ELR (cell line): ENCODE results near the gene PON1.

Experiments used
- DNase-seq: peaks from one replicate; pipeline ENCODE4 v3.0.0-alpha.2; 2015; ENCODE audit warnings: low read depth

PON1 gene

DNA sequence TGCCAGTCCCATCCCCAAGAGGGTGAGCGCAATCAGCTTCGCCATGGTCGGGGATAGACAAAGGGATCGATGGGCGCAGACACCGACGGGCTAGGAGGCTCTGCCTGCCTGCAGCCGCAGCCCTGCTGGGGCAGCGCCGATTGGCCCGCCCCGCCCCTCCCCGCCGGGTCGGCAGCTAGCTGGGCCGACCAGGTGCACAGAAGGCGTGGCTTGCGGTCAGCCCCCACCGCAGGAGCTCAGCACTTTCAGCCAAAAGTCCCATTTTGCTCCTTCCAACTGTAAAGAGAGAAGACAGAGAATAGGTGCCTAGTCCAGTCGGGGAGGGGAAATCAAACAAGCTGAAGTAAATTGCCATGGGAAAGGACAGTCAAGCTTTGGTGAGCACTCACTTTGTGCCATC is at the start of gene PON1:
TSS of gene PON1 (minus strand) at position 102 of the 400 bp plus-strand sequence. CDS start at position 45, 57 bp downstream.
- DNase-seq, result no peak

GRCh38 chr7:95373323-95373722 is 49.0 kb upstream of the PON1 start:
- no peak for DNase-seq

DNA sequence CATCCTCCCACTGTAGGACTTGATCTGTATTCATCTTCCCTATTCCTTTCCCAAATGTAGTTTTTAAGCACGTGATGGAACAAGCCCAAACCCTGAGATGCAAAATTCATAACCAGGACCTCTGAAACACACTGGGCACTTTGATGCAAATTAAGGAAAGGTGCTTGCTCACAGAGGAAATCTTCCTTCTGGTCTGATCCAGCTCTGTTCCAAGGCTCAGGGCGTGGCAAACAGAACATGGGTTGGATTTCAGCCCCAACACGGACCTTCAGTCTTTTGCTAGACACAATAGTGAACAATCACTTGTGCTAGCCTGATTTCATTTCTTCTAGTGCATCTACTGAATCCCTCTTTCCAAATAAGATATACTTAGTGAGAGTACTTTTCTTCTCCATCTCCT is 43.9 kb upstream of the PON1 start:
- no peak for DNase-seq

DNA sequence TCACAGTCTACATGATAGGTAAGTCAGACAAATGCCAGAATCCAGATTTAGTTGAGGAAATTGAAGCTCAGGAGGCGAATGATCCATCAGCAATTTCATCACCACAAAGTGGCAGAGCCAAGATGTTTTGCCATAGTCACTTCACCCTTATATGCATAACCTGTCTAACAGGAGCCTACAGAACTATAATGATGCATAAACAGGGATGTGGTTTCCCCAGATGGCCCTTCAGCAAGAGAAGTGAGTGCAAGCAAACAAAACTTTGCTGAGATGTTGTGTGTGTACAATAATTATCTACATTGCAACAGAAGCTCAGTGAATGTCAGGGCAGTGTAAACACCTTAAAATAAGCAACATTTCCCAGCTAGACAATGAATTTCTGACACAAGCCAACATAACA is 43.3 kb upstream of the PON1 start:
- DNase-seq, result no peak

DNA sequence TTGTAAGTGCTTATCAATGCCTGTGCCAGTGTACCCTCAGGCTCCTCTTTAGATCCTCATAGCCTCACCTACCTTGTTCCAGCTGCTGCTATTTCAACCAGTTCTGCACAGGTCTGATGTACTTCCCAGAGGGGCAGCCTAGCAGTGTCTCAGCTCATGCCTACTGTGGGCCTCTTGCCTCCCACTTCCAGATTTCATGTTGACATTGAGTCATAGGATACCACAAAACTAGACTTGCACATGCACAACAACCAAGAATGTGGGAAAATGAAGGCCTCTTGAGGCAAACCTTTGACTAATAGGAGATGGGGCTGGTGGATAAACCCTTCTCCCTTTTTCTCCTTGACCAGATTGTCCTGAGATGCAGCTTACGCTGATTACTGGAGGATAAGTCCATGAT is 40.8 kb upstream of the PON1 start:
- DNase-seq, result peak; percentile 9

DNA sequence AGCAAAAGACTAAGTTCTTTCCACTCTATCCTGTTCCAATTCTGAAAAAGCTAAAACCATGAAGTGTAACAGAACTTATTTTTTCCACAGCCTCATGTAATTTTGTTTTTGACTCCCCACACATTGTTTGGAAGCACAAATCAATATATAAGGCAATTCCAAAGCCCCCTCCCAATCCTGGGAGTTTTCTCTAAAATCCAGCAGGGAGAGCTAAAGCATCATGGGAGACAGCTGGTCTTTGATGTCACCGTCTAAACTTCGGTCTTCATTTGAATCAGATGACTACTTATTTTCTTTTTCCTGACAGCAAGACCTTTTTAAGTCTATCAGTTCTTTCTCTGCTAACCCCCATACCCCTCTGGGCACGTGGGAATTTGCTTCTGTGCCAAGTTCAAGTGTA is 33.3 kb upstream of the PON1 start:
- no peak for DNase-seq

- DNase-seq, result no peak
Observed at GRCh38 chr7:95342642-95343307, 18.4 kb upstream of the PON1 start.

DNA sequence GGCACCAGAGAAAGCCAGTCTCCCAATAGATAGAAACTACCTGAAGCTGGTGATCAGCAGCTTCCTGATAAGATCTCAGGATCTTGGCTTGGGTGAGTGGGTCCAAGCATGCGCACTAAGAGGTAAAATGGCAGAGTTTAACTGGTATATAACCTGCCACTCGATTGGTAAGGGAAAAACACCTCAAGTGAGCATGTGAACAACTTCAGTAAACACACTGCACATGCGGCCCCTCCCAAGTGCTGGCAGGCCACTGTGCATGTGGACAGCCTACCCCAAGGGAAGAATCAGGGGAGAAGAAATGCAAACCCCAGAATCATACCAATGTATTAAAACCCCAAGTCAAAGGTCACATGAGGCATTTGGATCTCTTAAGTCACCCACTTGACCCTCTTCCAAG is 17.7 kb upstream of the PON1 start:
- DNase-seq, result no peak

DNA sequence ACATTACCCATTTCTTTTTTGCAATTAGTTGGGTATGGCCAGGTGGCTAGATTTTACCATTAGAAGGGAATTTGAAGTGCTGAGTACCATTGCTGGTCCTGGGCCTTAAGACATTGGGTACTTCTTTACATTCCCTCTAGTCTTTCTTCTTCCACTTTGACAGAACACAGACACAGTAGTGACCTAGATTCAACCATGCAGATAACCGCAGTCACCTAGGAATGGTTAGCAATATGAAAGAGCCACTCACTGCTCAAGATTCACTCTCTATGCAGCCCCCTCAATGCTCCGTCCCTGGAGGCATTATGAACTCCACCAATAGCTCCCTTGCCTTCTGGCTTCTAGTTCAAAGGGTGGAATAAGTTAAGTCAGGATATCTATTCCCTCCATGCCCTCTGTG is 16.2 kb upstream of the PON1 start:
- no peak for DNase-seq

- no peak for DNase-seq
Observed at GRCh38 chr7:95338832-95339231, 14.5 kb upstream of the PON1 start.

DNA sequence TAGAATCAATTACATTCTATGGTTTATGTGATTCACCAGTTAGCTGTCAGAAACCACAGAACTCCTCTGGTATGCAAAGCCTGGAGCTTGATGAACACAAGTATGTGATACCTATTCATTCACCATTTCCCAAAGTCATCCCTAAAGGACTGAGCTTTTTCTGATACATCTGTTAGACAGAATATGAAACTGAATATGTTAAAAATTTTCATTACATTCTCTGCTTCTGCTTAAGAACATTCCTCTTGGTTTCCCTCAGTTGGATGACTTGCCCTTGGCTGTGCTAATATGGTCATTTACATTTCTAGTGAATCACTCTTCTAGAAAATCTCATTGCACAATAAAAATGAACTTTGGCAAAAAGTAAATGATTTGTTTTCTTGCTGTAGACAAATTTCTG is 10.8 kb upstream of the PON1 start:
- peak; percentile 66 for DNase-seq

- DNase-seq, result no peak
Observed at GRCh38 chr7:95334447-95334846, 10.1 kb upstream of the PON1 start.

- no peak for DNase-seq
Observed at GRCh38 chr7:95330961-95331337, 6.6 kb upstream of the PON1 start.

GRCh38 chr7:95330204-95330960 is 6.0 kb upstream of the PON1 start:
- DNase-seq, result no peak

- peak; percentile 16 for DNase-seq
Observed at GRCh38 chr7:95327356-95327755, 3.0 kb upstream of the PON1 start.

DNA sequence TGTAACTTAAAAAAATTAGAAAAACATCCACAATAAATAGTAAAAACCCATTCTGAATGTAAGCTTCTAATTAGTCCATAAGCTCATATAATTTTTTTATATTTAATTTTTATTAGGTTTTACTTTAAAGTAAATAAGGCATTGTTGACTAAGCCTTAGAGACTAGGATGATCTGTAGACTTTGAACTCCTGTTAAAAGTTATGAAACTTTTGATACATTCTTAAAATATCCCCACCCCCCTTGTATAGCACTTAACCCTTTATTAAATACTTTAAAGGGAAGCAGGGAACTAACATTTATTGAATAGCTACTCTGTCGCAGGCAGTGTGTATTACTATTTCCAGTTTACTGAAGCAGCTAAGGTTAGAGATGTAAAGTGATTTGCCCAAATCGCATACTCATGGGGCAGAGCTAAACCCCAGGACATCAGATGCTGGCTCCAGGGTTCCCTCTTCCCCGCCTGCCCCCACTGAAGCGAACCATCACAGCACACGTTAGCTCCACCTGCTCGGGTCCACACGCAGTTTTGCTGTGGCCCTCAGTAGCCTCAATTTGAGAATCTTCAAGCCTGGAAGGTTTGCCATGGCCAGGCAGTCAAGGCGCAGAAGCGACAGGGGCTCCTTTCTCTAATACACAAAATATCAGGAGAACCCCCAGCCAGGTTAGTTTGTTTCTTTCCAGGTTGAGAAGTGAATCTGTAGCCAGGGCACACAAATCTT is 762 bp downstream of the PON1 start:
- no peak for DNase-seq

DNA sequence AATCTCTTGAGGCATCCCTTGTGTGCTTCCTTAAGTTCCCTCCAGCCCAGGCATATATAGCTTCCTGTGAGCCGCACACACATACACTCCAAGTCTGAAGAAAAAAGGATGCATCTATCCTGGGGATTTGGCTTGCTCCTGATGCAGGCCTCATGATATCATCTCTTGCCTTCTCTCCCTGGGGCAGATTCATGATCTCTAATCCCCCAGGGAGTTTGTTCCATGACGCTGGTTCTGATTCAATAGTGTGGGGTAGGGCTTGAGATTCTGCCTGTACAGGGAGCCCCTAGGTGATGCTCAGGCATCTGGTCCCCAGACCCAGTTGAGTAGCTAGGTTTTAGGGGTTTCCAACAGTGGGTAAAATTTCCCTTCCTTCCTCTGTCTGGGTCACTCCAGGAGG is 1.5 kb downstream of the PON1 start:
- no peak for DNase-seq

- no peak for DNase-seq
Observed at GRCh38 chr7:95322396-95322795, 1.9 kb downstream of the PON1 start.

- no peak for DNase-seq
Observed at GRCh38 chr7:95321720-95322119, 2.6 kb downstream of the PON1 start.

GRCh38 chr7:95320651-95321050 is 3.7 kb downstream of the PON1 start:
- DNase-seq, result no peak

DNA sequence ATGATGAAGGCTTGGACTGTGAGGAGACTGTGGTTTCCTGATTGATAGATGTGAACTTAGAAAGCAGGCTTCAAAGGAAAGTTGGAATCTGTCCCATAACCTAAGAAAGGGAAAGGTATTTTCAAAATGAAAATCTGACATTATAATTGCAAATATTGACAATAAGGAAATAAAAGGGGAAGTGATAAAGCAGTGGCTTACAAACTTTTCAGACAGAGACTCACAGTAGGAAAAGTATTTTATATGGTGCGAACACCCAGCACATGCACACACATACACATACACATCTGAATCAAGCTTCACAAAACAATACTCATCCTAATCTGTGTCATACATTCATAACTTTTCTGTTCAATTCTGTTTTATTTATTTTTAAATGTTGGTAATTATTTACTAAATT is 4.8 kb downstream of the PON1 start:
- no peak for DNase-seq

- DNase-seq, result no peak
Observed at GRCh38 chr7:95318501-95319100, 5.7 kb downstream of the PON1 start.

DNA sequence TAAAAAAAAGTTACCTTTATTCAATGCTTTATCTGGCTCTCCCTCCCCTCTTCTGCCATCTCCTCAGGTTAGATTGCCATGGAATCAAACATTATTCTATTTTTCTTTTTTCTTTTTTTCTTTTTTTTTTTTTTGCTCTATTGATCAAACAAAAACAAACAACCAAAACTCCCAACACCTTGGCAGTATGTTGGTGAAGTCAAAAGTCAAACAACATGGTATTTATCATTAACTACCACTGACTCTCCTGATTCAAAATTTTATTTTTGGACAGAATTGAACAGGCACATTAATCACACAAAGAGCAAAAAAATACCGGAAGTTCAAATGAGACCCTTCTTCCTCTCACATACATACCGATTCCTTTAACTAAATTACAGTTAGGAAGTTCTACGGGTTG is 6.4 kb downstream of the PON1 start:
- DNase-seq, result no peak
